ENCODE measurements around the gene ROR2.
A peak's percentile ranks its signal among the peaks of the same experiment; 100 is the strongest.

Gene ROR2

GRCh38 chr9:91681461-91682305, 268.3 kb downstream of the ROR2 start:
- no peaks in the 10 kb centered on the region for H3K9me3 Mint-ChIP-seq
- peaks cover 6% of the 10 kb centered on the region for H3K4me1 Mint-ChIP-seq (ENCODE audit: low read depth)
- H3K4me3 Mint-ChIP-seq, result peak overlapping the region; percentile 17
- H3K27me3 Mint-ChIP-seq (ENCODE audit: low read depth), result peaks cover 23% of the 10 kb centered on the region
- H3K27ac Mint-ChIP-seq, result no peak overlapping the region
- no peaks in the 10 kb centered on the region for H3K36me3 Mint-ChIP-seq (ENCODE audit: low read depth)

GRCh38 chr9:91680998-91681397, 269.0 kb downstream of the ROR2 start:
- Mint-ChIP-seq H3K4me1 (ENCODE audit: low read depth) (peaks cover 6% of the 10 kb centered on the region), H3K27me3 (ENCODE audit: low read depth) (peaks cover 27% of the 10 kb centered on the region)

GRCh38 chr9:91680106-91680505, 269.9 kb downstream of the ROR2 start:
- Mint-ChIP-seq H3K9me3 (no peaks in the 10 kb centered on the region), H3K4me3 (no peak overlapping the region), H3K27me3 (ENCODE audit: low read depth) (peaks cover 30% of the 10 kb centered on the region), H3K36me3 (ENCODE audit: low read depth) (no peaks in the 10 kb centered on the region), H3K27ac (no peak overlapping the region), H3K4me1 (ENCODE audit: low read depth) (peaks cover 6% of the 10 kb centered on the region)

More at GRCh38 chr9:91680998-91681397, 269.0 kb downstream of the ROR2 start:
- Mint-ChIP-seq H3K27ac (no peak overlapping the region), H3K4me3 (no peak overlapping the region), H3K36me3 (ENCODE audit: low read depth) (no peaks in the 10 kb centered on the region), H3K9me3 (no peaks in the 10 kb centered on the region)

GRCh38 chr9:91678807-91679580, 271.0 kb downstream of the ROR2 start:
- Mint-ChIP-seq H3K27ac (no peak overlapping the region), H3K9me3 (no peaks in the 10 kb centered on the region), H3K36me3 (ENCODE audit: low read depth) (no peaks in the 10 kb centered on the region), H3K27me3 (ENCODE audit: low read depth) (peaks cover 33% of the 10 kb centered on the region), H3K4me1 (ENCODE audit: low read depth) (peaks cover 6% of the 10 kb centered on the region), H3K4me3 (no peak overlapping the region)

GRCh38 chr9:91677822-91678436, 272.1 kb downstream of the ROR2 start:
- Mint-ChIP-seq H3K27me3 (ENCODE audit: low read depth) (peaks cover 41% of the 10 kb centered on the region), H3K4me3 (no peak overlapping the region), H3K9me3 (no peaks in the 10 kb centered on the region), H3K36me3 (ENCODE audit: low read depth) (no peaks in the 10 kb centered on the region), H3K4me1 (ENCODE audit: low read depth) (peaks cover 6% of the 10 kb centered on the region), H3K27ac (no peak overlapping the region)

- Mint-ChIP-seq H3K4me3 (no peak overlapping the region), H3K36me3 (ENCODE audit: low read depth) (no peaks in the 10 kb centered on the region), H3K4me1 (ENCODE audit: low read depth) (peaks cover 6% of the 10 kb centered on the region), H3K27ac (no peak overlapping the region), H3K9me3 (no peaks in the 10 kb centered on the region), H3K27me3 (ENCODE audit: low read depth) (peaks cover 44% of the 10 kb centered on the region)
These were observed 272.7 kb downstream of the ROR2 start for GRCh38 chr9:91677331-91677730.

GRCh38 chr9:91676046-91676445, 274.0 kb downstream of the ROR2 start:
- Mint-ChIP-seq H3K36me3 (ENCODE audit: low read depth) (no peaks in the 10 kb centered on the region), H3K27ac (no peak overlapping the region), H3K4me3 (no peak overlapping the region), H3K4me1 (ENCODE audit: low read depth) (no peaks in the 10 kb centered on the region), H3K27me3 (ENCODE audit: low read depth) (peaks cover 55% of the 10 kb centered on the region), H3K9me3 (no peaks in the 10 kb centered on the region)

- H3K36me3 Mint-ChIP-seq (ENCODE audit: low read depth), result no peaks in the 10 kb centered on the region
- no peaks in the 10 kb centered on the region for H3K4me1 Mint-ChIP-seq (ENCODE audit: low read depth)
- no peaks in the 10 kb centered on the region for H3K9me3 Mint-ChIP-seq
- no peak overlapping the region for H3K27ac Mint-ChIP-seq
- peaks cover 4% of the 10 kb centered on the region for H3K27me3 Mint-ChIP-seq (ENCODE audit: low read depth)
- H3K4me3 Mint-ChIP-seq, result no peak overlapping the region
These were observed 285.4 kb downstream of the ROR2 start for GRCh38 chr9:91664663-91665062.

- no peaks in the 10 kb centered on the region for H3K27me3 Mint-ChIP-seq (ENCODE audit: low read depth)
These were observed 286.2 kb downstream of the ROR2 start for GRCh38 chr9:91663858-91664257.

GRCh38 chr9:91661451-91661850, 288.6 kb downstream of the ROR2 start:
- H3K9me3 Mint-ChIP-seq, result no peaks in the 10 kb centered on the region
- H3K27me3 Mint-ChIP-seq (ENCODE audit: low read depth), result no peaks in the 10 kb centered on the region
- H3K4me1 Mint-ChIP-seq (ENCODE audit: low read depth), result no peaks in the 10 kb centered on the region
- H3K4me3 Mint-ChIP-seq, result no peak overlapping the region
- H3K27ac Mint-ChIP-seq, result no peak overlapping the region
- no peaks in the 10 kb centered on the region for H3K36me3 Mint-ChIP-seq (ENCODE audit: low read depth)

More at GRCh38 chr9:91663858-91664257, 286.2 kb downstream of the ROR2 start:
- Mint-ChIP-seq H3K9me3 (no peaks in the 10 kb centered on the region), H3K4me1 (ENCODE audit: low read depth) (no peaks in the 10 kb centered on the region), H3K27ac (no peak overlapping the region), H3K36me3 (ENCODE audit: low read depth) (no peaks in the 10 kb centered on the region), H3K4me3 (no peak overlapping the region)

- Mint-ChIP-seq H3K4me3 (no peak overlapping the region), H3K27ac (no peak overlapping the region), H3K4me1 (ENCODE audit: low read depth) (no peaks in the 10 kb centered on the region), H3K9me3 (no peaks in the 10 kb centered on the region), H3K36me3 (ENCODE audit: low read depth) (no peaks in the 10 kb centered on the region), H3K27me3 (ENCODE audit: low read depth) (peaks cover 5% of the 10 kb centered on the region)
These were observed 289.5 kb downstream of the ROR2 start for GRCh38 chr9:91660521-91660920.

GRCh38 chr9:91659529-91660495, 290.2 kb downstream of the ROR2 start:
- no peak overlapping the region for H3K27ac Mint-ChIP-seq
- no peaks in the 10 kb centered on the region for H3K9me3 Mint-ChIP-seq
- H3K4me3 Mint-ChIP-seq, result no peak overlapping the region
- no peaks in the 10 kb centered on the region for H3K36me3 Mint-ChIP-seq (ENCODE audit: low read depth)
- H3K27me3 Mint-ChIP-seq (ENCODE audit: low read depth), result peaks cover 5% of the 10 kb centered on the region
- H3K4me1 Mint-ChIP-seq (ENCODE audit: low read depth), result no peaks in the 10 kb centered on the region

- H3K27me3 Mint-ChIP-seq (ENCODE audit: low read depth), result peaks cover 5% of the 10 kb centered on the region
- no peak overlapping the region for H3K27ac Mint-ChIP-seq
These were observed 291.4 kb downstream of the ROR2 start for GRCh38 chr9:91658513-91659105.

More at GRCh38 chr9:91658513-91659105, 291.4 kb downstream of the ROR2 start:
- Mint-ChIP-seq H3K4me1 (ENCODE audit: low read depth) (no peaks in the 10 kb centered on the region), H3K4me3 (no peak overlapping the region), H3K9me3 (no peaks in the 10 kb centered on the region), H3K36me3 (ENCODE audit: low read depth) (no peaks in the 10 kb centered on the region)
